OCI-LY7 (cell line): ENCODE measurements around the gene OARD1.

ENCODE experiments used
- EZH2phosphoT487 ChIP-seq: fragments of 200-600 bp; sonication (generic); IDR thresholded peaks from 2 replicates; pipeline ENCODE4 v1.6.1; 2018; ENCODE audit warnings: low read depth, borderline replicate concordance, mild to moderate bottlenecking, mixed run types, antibody characterized with exemption, low read length, moderate library complexity, mixed read lengths
- TF ChIP-seq, protein P1 (sequence below): fragments of 200-600 bp; sonication (generic); conservative IDR thresholded peaks from 2 replicates; pipeline ENCODE4 v1.5.1; 2014; ENCODE audit warnings: mild to moderate bottlenecking, antibody characterized with exemption, low read length, moderate library complexity, mixed read lengths

- TF ChIP-seq, protein P1, sequence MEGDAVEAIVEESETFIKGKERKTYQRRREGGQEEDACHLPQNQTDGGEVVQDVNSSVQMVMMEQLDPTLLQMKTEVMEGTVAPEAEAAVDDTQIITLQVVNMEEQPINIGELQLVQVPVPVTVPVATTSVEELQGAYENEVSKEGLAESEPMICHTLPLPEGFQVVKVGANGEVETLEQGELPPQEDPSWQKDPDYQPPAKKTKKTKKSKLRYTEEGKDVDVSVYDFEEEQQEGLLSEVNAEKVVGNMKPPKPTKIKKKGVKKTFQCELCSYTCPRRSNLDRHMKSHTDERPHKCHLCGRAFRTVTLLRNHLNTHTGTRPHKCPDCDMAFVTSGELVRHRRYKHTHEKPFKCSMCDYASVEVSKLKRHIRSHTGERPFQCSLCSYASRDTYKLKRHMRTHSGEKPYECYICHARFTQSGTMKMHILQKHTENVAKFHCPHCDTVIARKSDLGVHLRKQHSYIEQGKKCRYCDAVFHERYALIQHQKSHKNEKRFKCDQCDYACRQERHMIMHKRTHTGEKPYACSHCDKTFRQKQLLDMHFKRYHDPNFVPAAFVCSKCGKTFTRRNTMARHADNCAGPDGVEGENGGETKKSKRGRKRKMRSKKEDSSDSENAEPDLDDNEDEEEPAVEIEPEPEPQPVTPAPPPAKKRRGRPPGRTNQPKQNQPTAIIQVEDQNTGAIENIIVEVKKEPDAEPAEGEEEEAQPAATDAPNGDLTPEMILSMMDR, result no peak
- TF ChIP-seq EZH2phosphoT487, result no peak
These were observed 28.7 kb upstream of the OARD1 start for GRCh38 chr6:41100871-41101287.
